PC-9 (cell line): Measurements from ENCODE around the gene PRXL2B. TPM values are rescaled to one million over a fixed set of nuclear protein-coding genes. Genes with fewer than 3 reads are reported as not detected.

ENCODE experiments used
- BruUV-seq: library from RNA; stranded (reverse); fragments of 400-500 nt; replicated peaks from 2 replicates; lab custom pipeline; 2021; lab: Mats Ljungman, UMichigan
- CTCF ChIA-PET: fragments of 300-600 bp; sonication (Branson Sonifier 250); formaldehyde crosslinking; loops from one replicate; lab custom pipeline; 2022; ENCODE audit warnings: antibody characterized with exemption; lab: Charles Lee
- POLR2A ChIA-PET: fragments of 300-600 bp; sonication (Branson Sonifier 250); formaldehyde crosslinking; loops from one replicate; lab custom pipeline; 2022; ENCODE audit warnings: antibody characterized with exemption; ENCODE audit not compliant: unreplicated experiment; lab: Charles Lee
- DNase-seq, 2 experiments: peaks; one replicate each; pipeline versions ENCODE4 v3.0.0 to v3.0.0-alpha.2; 2015 to 2022; ENCODE audit warnings: mixed read lengths in 1 of 2
- H2AFZ ChIP-seq: fragments of 200-600 bp; sonication (generic); 2 replicates; pipeline ENCODE4 v1.8.1; 2017; ENCODE audit warnings: antibody characterized with exemption
- H3F3A ChIP-seq: fragments of 200-600 bp; sonication (generic); 2 replicates; pipeline ENCODE4 v1.8.1; 2017; ENCODE audit warnings: antibody characterized with exemption, mild to moderate bottlenecking, low read depth; ENCODE audit not compliant: insufficient read depth
- H3K27ac ChIP-seq: fragments of 200-600 bp; sonication (generic); 2 replicates; pipeline ENCODE4 v1.6.1; 2016; ENCODE audit warnings: mixed run types
- H3K27me3 ChIP-seq: fragments of 200-600 bp; sonication (generic); 2 replicates; pipeline ENCODE4 v1.6.1; 2016; ENCODE audit warnings: low read depth, mixed run types; ENCODE audit not compliant: insufficient read depth
- H3K36me3 ChIP-seq: fragments of 200-600 bp; sonication (generic); 2 replicates; pipeline ENCODE4 v1.6.1; 2016; ENCODE audit warnings: low read depth, mixed run types
- H3K4me1 ChIP-seq: fragments of 200-600 bp; sonication (generic); replicated peaks from 2 replicates; pipeline ENCODE4 v1.6.1; 2016; ENCODE audit warnings: mixed run types; ENCODE audit not compliant: insufficient read depth
- H3K4me2 ChIP-seq: fragments of 200-600 bp; sonication (generic); 2 replicates; pipeline ENCODE4 v1.6.1; 2017; ENCODE audit warnings: mixed run types
- H3K4me3 ChIP-seq: fragments of 200-600 bp; sonication (generic); 2 replicates; pipeline ENCODE4 v1.6.1; 2016; ENCODE audit warnings: mixed run types
- H3K79me2 ChIP-seq: fragments of 200-600 bp; sonication (generic); 2 replicates; pipeline ENCODE4 v1.6.1; 2017; ENCODE audit warnings: low read depth, mixed run types
- H3K9me2 ChIP-seq: fragments of 200-600 bp; sonication (generic); 2 replicates; pipeline ENCODE4 v1.8.1; 2017; ENCODE audit warnings: mild to moderate bottlenecking; ENCODE audit not compliant: insufficient read depth
- H3K9me3 ChIP-seq: fragments of 200-600 bp; sonication (generic); 2 replicates; pipeline ENCODE4 v1.8.1; 2016; ENCODE audit warnings: low read depth; ENCODE audit not compliant: insufficient read depth
- H4K20me1 ChIP-seq: fragments of 200-600 bp; sonication (generic); 2 replicates; pipeline ENCODE4 v1.8.1; 2017; ENCODE audit not compliant: insufficient read depth
- EZH2 ChIP-seq: fragments of 200-600 bp; sonication (generic); IDR thresholded peaks from 2 replicates; pipeline ENCODE4 v1.8.0; 2017; ENCODE audit warnings: antibody characterized with exemption, low read depth
- intact Hi-C: fragments of 100-400 bp; cut with micrococcal nuclease; formaldehyde crosslinking; loops from one replicate; pipeline ENCODE4 v1.10.0; 2022; ENCODE audit not compliant: unreplicated experiment
- total RNA-seq: library from RNA; stranded (reverse); gene quantifications from 2 replicates; pipeline ENCODE4 v1.2.3, GENCODE V29; 2021
- TF ChIP-seq, protein P1 (sequence below): fragments of 200-600 bp; sonication (generic); conservative IDR thresholded peaks from 2 replicates; pipeline ENCODE4 v1.6.1; 2017; ENCODE audit warnings: mixed run types, antibody characterized with exemption, mild to moderate bottlenecking, moderate library complexity

The PRXL2B gene
- total RNA-seq, 1 experiment from 2014 or later, result 26.1 TPM

DNA sequence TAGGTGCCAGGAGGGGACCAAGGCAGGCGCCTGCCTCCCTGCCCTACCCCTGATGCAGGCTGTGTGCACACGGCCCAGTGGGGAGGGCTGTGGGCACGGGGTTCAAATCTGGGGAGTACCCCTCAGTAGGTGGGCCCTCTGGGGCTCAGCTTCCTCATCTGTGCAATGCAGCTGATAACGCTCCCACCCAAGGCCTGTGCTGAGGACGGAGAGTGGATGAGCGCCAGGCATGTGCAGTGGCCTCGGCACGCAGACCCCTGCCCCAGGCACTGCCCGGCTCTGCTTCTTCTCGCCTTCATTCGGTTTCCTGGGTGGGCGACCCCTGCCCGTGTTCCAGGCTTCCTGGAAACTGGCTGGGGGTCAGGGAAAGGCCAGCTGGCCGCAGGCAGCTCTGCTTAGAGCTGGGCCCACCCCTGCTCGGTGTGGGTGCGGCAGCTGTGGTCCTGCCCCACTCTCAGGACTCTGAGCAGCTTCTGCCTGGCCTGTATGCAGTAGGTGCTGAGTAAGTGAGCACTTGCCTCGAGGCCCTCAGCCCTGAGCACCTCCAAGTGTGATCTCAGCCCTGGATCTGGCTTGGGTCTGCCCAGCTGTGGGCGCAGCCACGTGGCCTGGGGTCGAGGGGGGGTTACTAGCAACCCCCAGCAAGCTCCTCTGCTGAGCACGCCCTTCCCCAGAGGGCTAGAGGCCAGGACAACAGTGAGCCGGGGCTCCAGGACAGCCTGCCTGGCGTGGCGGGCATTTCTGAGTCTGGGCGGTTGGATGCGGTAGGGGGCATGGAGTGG is 42.3 kb upstream of the PRXL2B start:
- intact Hi-C loops, result loop anchor here (10.0 kb wide), 1 partner anchor 101 kb away; no protein-coding TSS in a partner anchor
- no peak for DNase-seq
- no peak overlapping the region for H3K4me3 ChIP-seq
- H4K20me1 ChIP-seq, result no peaks in the 10 kb centered on the region
- ChIA-PET POLR2A (interaction anchor here (0.5 to 0.7 kb wide), 3 partner anchors 23 to 336 kb away, joined by 3 to 10 read pairs (median 4); no protein-coding TSS in a partner anchor), CTCF (no interaction called here)
- no peak overlapping the region for H3K27ac ChIP-seq
- H3K9me3 ChIP-seq, result no peaks in the 10 kb centered on the region
- no peaks in the 10 kb centered on the region for H3K9me2 ChIP-seq
- H3K4me2 ChIP-seq, result no peak overlapping the region
- BruUV-seq, result no TSS peak
- peaks cover 32% of the 10 kb centered on the region; the same call in 1 of the 2 replicates for H3F3A ChIP-seq
- H3K36me3 ChIP-seq, result no peaks in the 10 kb centered on the region
- H2AFZ ChIP-seq, result no peak overlapping the region
- H3K79me2 ChIP-seq, result no peaks in the 10 kb centered on the region
- H3K4me1 ChIP-seq, result peaks cover 41% of the 10 kb centered on the region
- no peak for TF ChIP-seq EZH2
- TF ChIP-seq, protein P1, sequence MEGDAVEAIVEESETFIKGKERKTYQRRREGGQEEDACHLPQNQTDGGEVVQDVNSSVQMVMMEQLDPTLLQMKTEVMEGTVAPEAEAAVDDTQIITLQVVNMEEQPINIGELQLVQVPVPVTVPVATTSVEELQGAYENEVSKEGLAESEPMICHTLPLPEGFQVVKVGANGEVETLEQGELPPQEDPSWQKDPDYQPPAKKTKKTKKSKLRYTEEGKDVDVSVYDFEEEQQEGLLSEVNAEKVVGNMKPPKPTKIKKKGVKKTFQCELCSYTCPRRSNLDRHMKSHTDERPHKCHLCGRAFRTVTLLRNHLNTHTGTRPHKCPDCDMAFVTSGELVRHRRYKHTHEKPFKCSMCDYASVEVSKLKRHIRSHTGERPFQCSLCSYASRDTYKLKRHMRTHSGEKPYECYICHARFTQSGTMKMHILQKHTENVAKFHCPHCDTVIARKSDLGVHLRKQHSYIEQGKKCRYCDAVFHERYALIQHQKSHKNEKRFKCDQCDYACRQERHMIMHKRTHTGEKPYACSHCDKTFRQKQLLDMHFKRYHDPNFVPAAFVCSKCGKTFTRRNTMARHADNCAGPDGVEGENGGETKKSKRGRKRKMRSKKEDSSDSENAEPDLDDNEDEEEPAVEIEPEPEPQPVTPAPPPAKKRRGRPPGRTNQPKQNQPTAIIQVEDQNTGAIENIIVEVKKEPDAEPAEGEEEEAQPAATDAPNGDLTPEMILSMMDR, result no peak
- H3K27me3 ChIP-seq, result no peaks in the 10 kb centered on the region

DNA sequence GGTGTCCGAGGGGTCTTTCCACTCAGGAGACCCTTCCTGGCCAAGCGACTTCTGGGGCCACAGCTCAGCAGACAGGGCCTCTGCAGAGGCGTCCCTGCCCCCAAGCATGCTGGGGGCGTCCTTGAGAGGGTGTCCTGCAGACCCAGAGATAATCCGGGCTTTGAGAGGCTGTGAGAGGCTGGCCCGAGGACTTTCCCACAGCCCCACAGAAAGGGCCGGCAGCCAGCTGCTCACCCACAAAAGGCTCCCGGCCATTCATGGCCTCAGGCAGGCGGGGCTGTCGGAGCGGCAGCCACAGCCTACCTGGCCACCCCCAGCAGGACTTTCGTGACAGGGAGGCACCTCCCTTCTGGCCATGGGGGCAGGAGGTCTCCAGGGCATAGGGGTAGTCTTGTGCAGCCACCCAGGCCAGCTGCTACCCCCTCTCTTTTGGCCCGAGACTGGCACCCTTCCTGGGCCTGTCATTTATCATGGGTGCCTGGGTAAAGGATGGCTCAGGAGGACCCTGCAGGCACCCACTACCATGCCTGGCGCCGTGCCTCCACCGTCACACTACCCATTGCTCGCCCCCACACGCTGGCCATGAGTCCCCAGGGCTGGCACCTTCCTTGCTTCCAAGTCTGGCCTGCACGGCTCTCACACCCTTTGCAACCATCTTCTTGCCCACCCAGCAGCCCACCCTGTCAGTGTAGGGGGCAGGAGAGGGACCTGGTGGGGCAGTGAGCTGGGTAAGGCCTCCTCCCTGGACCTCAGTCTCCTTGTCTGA is 41.5 kb upstream of the PRXL2B start:
- POLR2A ChIA-PET, result interaction anchor here (0.5 to 1.2 kb wide), 2 partner anchors 22 to 346 kb away, joined by 10 to 16 read pairs; no protein-coding TSS in a partner anchor

More for the DNA sequence above, 41.5 kb upstream of the PRXL2B start:
- Histone ChIP-seq H3K4me1 (peaks cover 42% of the 10 kb centered on the region), H2AFZ (no peak overlapping the region), H3K9me3 (no peaks in the 10 kb centered on the region), H3F3A (peaks cover 32% of the 10 kb centered on the region; the same call in 1 of the 2 replicates), H3K27ac (no peak overlapping the region), H4K20me1 (no peaks in the 10 kb centered on the region), H3K4me2 (peak overlapping the region; percentile 68), H3K4me3 (no peak overlapping the region), H3K36me3 (no peaks in the 10 kb centered on the region), H3K9me2 (no peaks in the 10 kb centered on the region), H3K27me3 (no peaks in the 10 kb centered on the region), H3K79me2 (no peaks in the 10 kb centered on the region)
- intact Hi-C loops, result loop anchor here (10.0 kb wide), 1 partner anchor 100 kb away; no protein-coding TSS in a partner anchor
- CTCF ChIA-PET, result no interaction called here
- peak in 1 of 2 experiments; percentile 52 for DNase-seq
- no TSS peak for BruUV-seq
- no peak for TF ChIP-seq EZH2
- TF ChIP-seq, protein P1, result no peak
